HT1080 (cell line): ENCODE data around the gene CCDC192. TPM values are rescaled to one million over a fixed set of nuclear protein-coding genes. Genes with fewer than 3 reads are reported as not detected.

Source experiments
- DNase-seq: peaks from one replicate; pipeline ENCODE4 v3.0.0-alpha.2; 2015; ENCODE audit warnings: low read depth
- total RNA-seq: library from RNA; depleted of rRNA; stranded (reverse); fragments of >200 nt; shearing (Covaris generic); gene quantifications from 2 replicates; pipeline ENCODE4 v1.2.3, GENCODE V29; 2014; rRNA removed

Gene CCDC192
- total RNA-seq, 1 experiment from 2014 or later = not detected

GRCh38 chr5:127975961-127976360, 272.8 kb downstream of the CCDC192 start:
- no peak for DNase-seq

- no peak for DNase-seq
Observed at GRCh38 chr5:127976525-127976924, 273.3 kb downstream of the CCDC192 start.

GRCh38 chr5:127976991-127977717, 274.0 kb downstream of the CCDC192 start:
- DNase-seq = no peak

GRCh38 chr5:127978738-127979300, 275.6 kb downstream of the CCDC192 start:
- DNase-seq = no peak

- no peak for DNase-seq
Observed at GRCh38 chr5:127979475-127979874, 276.3 kb downstream of the CCDC192 start.

GRCh38 chr5:127980843-127981242, 277.7 kb downstream of the CCDC192 start:
- DNase-seq = no peak

GRCh38 chr5:127981498-127981897, 278.3 kb downstream of the CCDC192 start:
- DNase-seq = no peak

GRCh38 chr5:127985811-127986325, 282.7 kb downstream of the CCDC192 start:
- DNase-seq = no peak

GRCh38 chr5:127987354-127988145, 284.4 kb downstream of the CCDC192 start:
- DNase-seq = no peak

GRCh38 chr5:127988146-127988760, 285.1 kb downstream of the CCDC192 start:
- DNase-seq = peak; percentile 81

Other genes with a start within 250 kb of the CCDC192 start
- gene PRRC1, start 185.8 kb upstream of the CCDC192 start, total RNA-seq = 29.0 and 36.9 TPM in 2 replicates
- gene CTXN3, start 54.3 kb upstream of the CCDC192 start, total RNA-seq = not detected in 2 replicates